Transverse colon (tissue), 4 donors: ENCODE data around the gene NUP62CL.

Experiments used
- CTCF ChIP-seq, 5 experiments: fragments of 200-600 bp in 3 of 5; fragments of 450-650 bp in 2 of 5; sonication (generic) in 3 of 5; IDR thresholded peaks; 1 replicate in 2 of 5; 2 replicates in 3 of 5; pipeline ENCODE4 v1.5.1; 2016 to 2017; ENCODE audit warnings: antibody characterized with exemption in 5 of 5, inconsistent platforms in 3 of 5, mild to moderate bottlenecking in 2 of 5, moderate library complexity in 1 of 5
- EP300 ChIP-seq: sonication (generic); formaldehyde crosslinking; IDR thresholded peaks from one replicate; pipeline ENCODE4 v1.6.1; 2017; ENCODE audit warnings: antibody characterized with exemption, low read depth
- POLR2A ChIP-seq: fragments of 450-650 bp; IDR thresholded peaks from one replicate; pipeline ENCODE4 v1.6.1; 2016; ENCODE audit warnings: antibody characterized with exemption, mild to moderate bottlenecking, moderate library complexity
- POLR2AphosphoS5 ChIP-seq, 3 donors: sonication (generic); formaldehyde crosslinking; IDR thresholded peaks; one replicate each; pipeline ENCODE4 v1.6.1; 2016; ENCODE audit warnings: antibody characterized with exemption in 3 of 3

DNA sequence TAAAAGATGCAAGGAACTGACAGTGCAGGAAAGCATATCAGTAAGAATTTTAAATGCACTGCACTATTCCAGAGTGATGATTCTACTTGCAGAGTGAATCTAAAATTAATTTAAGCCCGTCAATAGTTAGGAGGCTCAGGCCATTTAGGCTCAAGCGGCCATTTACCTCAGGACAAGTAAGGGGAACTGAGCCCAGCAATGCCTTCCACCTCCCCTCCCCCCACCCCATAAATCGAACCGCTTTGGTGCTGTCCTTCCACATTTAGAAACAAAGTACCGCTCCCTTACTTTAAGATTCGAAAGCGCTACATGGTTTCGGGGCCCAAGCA, 88.3 kb downstream of the NUP62CL start:
- TF ChIP-seq CTCF (IDR thresholded peaks at IDR 0.05), result no peak
- no peak for TF ChIP-seq POLR2A
- TF ChIP-seq POLR2AphosphoS5 (IDR thresholded peaks at IDR 0.05), result no peak
- TF ChIP-seq EP300, result no peak
